Fibroblast of the aortic adventitia (primary cell): Measurements from ENCODE around the gene ZNRF1. TPM values are rescaled to one million over a fixed set of nuclear protein-coding genes. Genes with fewer than 3 reads are reported as not detected.

Experiments
- DNase-seq: peaks from one replicate; pipeline ENCODE4 v3.0.0-alpha.2; 2010; ENCODE audit warnings: low read depth
- H3K4me3 ChIP-seq: 2 replicates; pipeline ENCODE4 v1.5.1; 2011; ENCODE audit warnings: low read depth, mild to moderate bottlenecking, control low read depth, low read length, moderate library complexity
- total RNA-seq: library from RNA; depleted of rRNA; stranded (reverse); fragments of >200 nt; gene quantifications from 2 replicates; pipeline ENCODE4 v1.2.3, GENCODE V29; 2012; ENCODE audit warnings: low replicate concordance
- TF ChIP-seq, protein P1 (sequence below): IDR thresholded peaks from 2 replicates; pipeline ENCODE4 v1.5.1; 2011; ENCODE audit warnings: mild to moderate bottlenecking, low read length, control low read depth, inconsistent platforms; ENCODE audit not compliant: insufficient read depth

ZNRF1 gene
- 9.5 and 14.5 TPM in 2 replicates for total RNA-seq

DNA sequence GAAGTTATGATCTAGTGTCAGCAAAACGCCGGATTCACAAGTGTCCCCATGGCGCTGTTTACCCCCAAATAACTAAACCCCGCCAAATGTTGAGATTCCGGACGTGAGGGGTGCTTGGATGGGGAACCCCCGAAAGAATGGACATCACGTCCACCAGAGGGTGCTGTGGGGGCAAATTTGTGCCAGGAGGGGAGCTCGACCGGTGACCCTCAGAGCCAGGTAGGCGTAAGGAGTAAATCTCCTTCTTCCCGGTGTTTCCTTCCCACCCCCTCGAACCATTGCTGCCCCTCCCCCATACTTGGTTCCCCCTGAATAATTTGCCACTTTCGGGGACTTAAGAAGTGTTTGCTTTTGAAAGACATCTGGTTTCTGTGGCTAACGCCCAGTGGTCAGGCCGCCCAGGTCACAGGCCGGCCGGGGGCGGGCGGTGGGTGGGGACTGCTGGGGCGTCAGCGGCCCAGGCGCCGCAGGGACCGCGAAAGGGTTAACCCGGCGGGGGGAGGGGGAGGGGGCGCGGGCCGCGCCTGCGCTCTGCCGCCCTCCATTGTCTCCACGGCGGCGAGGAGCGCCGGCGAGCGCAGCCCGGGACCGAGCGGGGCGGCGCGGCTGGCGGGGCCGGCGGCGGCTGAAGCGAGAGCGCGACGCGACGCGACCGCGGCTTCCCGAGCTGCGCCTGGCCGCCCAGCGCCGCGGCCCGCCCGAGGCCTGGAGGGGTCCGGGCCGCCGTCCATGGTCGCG is at the start of gene ZNRF1:
Gene ZNRF1 (plus strand): TSS at position 544 of the 738 bp plus-strand sequence. CDS start 648 bp downstream, outside the sequence.
- H3K4me3 ChIP-seq: peak within 1 kb of the TSS; percentile 77
- TF ChIP-seq, protein P1, sequence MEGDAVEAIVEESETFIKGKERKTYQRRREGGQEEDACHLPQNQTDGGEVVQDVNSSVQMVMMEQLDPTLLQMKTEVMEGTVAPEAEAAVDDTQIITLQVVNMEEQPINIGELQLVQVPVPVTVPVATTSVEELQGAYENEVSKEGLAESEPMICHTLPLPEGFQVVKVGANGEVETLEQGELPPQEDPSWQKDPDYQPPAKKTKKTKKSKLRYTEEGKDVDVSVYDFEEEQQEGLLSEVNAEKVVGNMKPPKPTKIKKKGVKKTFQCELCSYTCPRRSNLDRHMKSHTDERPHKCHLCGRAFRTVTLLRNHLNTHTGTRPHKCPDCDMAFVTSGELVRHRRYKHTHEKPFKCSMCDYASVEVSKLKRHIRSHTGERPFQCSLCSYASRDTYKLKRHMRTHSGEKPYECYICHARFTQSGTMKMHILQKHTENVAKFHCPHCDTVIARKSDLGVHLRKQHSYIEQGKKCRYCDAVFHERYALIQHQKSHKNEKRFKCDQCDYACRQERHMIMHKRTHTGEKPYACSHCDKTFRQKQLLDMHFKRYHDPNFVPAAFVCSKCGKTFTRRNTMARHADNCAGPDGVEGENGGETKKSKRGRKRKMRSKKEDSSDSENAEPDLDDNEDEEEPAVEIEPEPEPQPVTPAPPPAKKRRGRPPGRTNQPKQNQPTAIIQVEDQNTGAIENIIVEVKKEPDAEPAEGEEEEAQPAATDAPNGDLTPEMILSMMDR: peak; percentile 68
- peak; percentile 73 for DNase-seq

DNA sequence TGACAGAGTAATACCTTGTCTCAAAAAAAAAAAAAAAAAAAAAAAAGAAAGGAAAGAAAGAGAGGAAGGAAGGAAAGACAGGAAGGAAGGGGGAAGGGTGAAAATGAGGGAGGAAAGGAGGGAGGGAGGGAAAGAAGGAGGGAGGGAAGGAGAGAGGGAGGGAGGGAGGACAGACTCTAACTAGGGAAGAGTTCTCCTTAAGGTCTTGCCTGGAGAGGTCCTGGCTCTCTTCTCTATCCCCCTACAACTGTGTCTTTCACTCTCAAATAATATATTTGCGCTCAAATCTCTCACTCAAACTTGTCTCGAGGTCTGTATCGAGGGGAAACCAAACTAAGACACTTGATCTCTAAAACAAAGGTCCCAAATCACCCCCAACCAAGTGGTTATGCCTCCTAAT is 49.5 kb upstream of the ZNRF1 start:
- no peak for DNase-seq
- TF ChIP-seq, protein P1: no peak

DNA sequence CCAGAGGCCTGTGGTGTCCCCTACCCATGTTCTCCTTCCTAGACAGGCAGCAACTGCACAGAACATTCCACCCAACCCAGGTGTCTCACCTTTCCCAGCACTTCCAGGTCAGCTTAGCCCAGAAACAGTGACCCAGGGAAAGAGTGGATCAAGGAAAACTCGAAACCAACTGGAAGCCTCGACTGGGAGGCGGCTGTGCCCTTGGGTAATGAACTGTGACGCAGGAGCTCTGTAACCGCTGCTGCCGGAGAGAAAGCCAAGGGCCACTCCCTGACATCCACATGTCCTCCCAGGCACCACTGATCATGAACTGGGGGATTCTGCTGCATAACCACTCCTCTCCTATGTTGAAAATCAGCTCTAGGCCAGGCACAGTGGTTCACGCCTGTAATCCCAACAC is 48.3 kb upstream of the ZNRF1 start:
- no peak for DNase-seq
- no peak overlapping the region for H3K4me3 ChIP-seq
- TF ChIP-seq, protein P1: no peak

More for the DNA sequence above, 49.5 kb upstream of the ZNRF1 start:
- no peak overlapping the region for H3K4me3 ChIP-seq

- TF ChIP-seq, protein P1: no peak
- no peak for DNase-seq
- no peak overlapping the region for H3K4me3 ChIP-seq
Observed at GRCh38 chr16:74951206-74951605, 47.6 kb upstream of the ZNRF1 start.

GRCh38 chr16:74951681-74952080 is 47.1 kb upstream of the ZNRF1 start:
- no peak overlapping the region for H3K4me3 ChIP-seq
- TF ChIP-seq, protein P1: no peak
- no peak for DNase-seq

GRCh38 chr16:74954763-74955162 is 44.1 kb upstream of the ZNRF1 start:
- TF ChIP-seq, protein P1: no peak
- H3K4me3 ChIP-seq: no peak overlapping the region
- no peak for DNase-seq
